Dermis blood vessel endothelial cell (primary cell): ENCODE results near the gene TRAPPC12. TPM values are rescaled to one million over a fixed set of nuclear protein-coding genes. Genes with fewer than 3 reads are reported as not detected.

ENCODE experiments used
- DNase-seq: peaks from one replicate; pipeline ENCODE4 v3.0.0; 2010
- total RNA-seq: library from RNA; depleted of rRNA; stranded (reverse); fragments of >200 nt; gene quantifications from 2 replicates; pipeline ENCODE4 v1.2.3, GENCODE V29; 2014

TRAPPC12 gene
- total RNA-seq, 1 donor from 2014 or later = 63.0 TPM

DNA sequence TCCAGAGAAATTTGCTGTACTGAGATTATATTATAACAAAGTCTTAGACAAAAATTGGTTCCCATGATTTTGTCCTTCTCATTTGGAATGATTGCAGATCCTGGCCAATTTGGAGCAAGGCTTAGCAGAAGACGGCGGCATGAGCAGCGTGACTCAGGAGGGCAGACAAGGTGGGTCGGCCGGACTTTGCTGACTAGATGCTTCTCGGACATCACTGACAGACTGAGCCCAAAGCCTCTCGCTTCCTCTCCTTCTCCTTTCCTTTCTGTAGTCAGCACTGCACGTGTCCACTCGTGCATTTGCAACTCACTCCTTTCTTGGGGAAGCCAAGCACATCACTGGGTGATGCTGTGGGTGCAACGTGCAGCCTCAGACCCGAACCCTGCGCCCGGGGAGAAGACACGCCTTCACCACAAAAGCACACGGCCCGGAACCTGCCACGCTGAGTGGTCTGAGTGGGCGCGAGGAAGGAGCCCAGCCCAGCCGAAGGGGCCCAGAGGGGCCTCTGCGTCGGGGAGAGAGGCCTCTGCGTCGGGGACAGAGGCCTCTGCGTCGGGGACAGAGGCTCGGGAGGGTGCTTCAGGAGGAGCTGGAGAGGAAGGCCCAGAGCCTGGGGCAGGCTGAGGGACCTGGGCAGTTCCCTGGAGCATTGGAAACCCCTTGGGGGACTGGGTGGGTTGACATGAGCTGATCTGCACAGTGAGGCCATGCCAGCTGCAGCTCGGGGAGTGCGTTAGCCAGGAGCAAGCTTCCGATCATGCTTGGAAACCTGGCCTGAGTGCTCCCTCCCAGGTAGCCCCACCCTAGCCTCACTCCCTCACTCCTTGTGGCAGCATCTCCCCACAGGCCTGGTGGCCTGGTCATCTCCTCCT lies 78.3 kb downstream of the TRAPPC12 start:
- DNase-seq = no peak

DNA sequence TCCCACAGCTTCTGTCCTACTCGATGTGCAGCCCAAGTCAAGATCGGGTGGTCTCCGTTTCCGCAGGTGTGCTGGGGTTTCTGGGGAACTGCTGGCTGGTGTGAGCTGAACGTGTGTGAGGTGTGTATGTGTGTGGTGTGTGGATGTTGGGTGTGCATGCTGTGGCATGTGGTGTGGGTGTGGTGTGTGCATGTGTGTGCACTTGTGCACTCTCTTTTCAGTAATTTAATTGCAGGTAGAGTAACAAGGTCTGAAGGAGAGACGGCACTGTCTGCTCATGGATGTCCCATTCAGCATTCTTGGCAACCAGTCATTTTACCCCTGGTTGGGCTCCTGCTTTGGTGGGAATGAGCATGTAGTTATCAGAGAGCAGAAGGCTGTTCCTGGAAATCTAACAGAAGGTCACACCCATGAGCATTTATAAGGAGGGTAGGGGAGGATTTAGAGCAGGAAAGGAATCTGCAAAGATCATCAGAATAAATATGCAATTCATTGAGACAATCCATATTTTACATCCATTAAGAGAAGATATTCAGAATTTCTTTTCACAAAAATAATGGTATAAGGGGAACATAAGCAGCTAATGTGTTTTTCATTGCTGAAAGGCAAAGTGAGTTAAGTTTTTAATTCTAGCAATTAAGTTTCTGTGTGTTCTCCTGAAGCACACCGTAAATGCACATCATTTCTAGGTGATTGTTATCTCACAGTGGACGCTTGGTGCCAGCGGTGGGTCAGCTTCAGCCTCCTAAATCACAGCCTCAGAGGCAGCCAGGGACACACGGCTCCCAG lies 79.1 kb downstream of the TRAPPC12 start:
- DNase-seq = no peak

DNA sequence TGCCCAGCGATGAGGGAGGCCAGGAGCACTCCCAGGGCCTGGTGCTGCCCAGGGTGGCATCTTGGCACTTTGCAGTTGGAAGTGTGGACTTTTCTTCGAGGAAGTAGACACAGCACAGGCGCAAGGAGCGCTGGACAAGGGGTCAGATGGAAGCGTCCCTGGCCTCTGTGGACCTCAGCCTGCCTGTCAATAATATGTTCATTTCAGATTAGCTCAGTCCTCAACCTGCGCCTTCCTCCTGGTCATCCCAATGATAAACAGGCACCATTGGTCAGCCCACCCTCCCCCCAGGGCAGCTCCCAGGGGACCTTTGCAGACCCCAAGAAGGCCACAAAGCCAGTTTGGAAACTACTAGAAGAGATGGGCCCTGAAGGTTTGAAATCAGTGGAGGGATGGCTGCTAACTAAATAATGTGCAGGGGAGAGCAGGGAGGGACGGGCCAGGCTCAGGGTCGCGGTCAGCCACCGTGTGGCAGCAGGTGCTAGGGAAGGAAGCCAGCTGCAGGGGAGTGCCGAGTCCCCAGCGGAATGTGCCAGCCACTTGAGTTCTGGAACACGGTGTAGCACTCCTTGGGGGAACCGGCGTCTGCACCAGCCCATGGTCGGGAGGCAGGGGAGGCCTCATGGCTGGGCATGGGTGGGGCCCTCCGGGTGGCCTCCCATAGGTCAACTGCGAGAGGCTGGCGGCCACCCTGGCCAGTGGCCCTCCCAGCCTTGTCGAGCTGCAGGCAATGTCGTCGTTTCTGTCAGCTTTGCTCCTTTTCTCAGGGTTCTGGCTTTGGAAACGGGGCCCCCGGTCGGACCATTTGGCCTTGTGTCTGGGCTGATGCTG lies 79.9 kb downstream of the TRAPPC12 start:
- no peak for DNase-seq

DNA sequence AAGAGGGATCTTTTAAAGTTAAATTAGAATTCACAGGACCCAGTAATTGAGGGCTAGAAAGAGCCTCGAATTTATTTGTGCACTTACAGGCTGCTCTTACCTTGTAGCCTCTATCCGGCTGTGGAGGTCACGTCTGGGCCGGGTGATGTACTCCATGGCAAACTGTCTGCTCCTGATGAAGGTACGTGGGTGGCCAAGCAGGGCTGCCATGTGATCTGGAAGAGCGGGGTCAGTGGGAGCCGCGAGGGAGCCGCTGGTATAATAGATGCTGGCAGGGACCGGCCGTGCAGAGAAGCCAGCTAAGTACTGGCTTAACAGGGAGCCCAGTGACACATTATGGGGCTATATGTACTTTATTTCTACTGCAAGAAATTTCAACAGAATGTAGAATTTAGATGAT lies 80.7 kb downstream of the TRAPPC12 start:
- no peak for DNase-seq

DNA sequence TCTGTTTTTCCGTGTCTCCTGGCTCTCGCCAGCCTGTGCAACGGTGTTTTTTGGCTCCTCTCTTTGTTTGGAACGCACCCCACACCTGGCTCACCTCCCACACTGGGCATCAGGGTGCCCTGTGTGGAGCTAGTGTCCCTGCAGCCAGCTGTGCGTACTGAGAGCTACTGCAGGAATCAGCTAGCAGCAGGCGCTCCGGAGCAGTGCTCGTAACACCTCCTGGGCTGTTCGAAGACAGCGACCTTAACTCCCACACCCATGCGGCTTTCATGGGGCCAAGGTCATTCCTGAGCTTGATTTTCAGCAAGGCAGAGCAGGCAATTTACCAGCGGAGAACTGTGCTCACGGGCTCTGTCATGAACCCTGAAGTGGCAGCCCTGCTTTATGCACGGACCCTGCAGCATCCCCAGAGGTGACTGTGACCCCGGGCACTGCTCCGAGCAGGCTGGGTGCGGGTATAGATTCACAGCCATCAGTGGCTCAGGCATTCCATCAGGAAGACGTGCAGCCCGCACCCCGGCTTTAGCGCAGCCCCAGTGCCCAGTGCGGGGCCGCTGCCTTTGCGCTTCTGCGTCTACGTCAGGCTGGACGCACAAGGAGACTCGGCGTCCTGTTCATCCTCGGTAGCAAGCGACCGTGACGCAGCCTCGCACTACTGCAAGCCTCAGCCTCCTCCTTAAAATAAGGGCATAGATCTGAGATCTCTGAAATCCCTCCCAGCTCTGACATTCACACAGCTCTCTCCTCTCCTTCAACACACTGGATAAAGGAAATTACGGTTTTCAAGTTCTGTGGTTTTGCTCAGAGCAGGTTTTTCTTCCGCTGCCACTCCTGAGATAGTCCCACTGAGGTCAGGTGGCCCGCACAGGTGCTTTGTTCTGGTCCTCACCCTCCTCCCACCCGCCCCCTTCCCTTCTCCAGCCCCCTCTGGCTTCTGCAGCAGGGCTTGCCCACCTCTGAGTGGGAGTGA lies 81.6 kb downstream of the TRAPPC12 start:
- DNase-seq = no peak

DNA sequence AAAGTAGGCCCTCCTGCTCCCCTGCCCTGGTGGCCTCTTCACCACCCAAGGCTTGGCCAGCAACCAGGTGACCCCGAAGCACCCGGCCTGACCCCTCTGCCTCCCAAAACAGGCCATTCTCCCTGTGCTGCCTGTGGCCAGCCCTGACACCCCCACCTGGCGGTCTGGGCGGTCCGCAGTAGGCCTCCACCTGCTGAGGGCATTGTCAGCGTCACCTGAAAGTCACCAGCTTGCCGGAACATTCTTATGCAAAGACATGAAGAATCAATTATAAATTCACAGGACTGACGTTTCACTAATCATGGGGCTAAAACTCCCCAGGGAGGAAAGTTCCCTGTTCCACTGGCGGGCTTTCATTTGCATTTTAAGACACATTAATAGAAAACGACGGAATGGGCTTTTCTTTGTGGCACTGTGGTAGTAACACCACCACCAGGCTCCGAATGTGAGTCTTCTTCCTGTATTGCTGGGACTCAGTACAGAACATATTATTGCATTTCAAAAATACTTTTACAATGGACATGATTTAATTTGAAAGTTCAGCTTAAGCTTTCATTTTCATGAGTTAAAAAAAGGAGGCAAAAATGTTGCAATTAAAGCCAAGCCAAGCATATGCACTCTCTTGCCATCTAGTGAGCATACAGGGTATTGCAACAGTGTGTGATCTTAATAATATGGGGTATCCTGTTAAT lies 82.5 kb downstream of the TRAPPC12 start:
- peak; percentile 81 for DNase-seq

DNA sequence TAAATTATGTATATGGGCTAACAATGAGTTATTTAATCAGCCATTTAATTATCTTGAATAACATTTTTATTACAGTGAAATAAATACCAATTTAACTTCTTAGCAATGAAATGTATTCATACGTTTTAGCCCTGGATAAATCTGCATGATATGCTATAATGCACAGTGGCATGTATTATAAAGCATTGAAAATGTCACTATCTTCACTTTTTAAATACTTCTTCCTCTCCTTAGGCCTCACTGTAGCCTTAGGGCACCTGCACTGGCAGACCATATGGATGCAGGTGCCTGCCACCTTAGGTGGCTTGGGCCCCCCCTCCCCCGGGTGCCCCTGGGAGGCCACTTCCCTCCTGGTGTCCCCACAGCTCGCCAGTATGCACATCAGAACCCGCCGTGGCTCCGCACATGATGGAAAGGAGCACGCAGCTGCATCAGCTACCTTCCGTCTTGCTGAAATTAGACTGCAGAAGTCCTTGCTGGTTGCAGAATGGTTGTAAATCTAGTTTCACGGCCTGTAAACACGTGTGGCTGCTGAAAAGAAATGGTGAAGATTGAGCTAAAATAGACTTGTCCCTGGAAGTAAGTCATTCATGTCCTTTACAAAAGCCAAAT lies 83.1 kb downstream of the TRAPPC12 start:
- no peak for DNase-seq

DNA sequence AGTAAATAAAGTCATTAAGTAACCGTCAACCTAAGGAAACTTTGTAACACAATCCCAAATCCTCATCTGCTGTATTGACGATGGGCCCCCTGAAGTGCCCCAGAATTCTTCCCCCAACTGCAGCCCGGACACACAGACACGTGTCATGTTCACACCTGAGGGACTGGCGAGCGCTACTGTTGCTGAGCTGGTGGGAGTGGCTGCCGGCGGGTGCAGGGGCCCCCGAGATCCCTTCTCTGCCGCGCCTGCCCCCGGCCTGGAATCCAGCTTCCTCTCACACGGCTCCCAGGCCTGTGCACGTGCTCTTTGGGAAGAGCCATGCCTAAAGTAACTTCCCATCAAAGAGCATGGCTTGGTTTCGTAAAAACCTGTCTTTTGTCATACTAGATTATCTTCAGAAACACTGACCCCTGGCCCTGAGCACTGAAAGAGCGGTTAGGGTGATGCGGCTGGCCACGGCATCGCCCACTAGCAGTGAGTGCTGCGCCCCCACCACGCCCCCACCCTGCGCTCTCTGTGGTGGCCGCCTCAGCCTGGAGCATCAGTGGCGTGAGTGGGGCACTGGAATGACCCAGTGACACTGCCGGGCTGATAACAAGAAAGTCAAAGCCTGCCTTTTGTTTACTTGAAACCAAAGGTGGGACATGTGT lies 83.8 kb downstream of the TRAPPC12 start:
- DNase-seq = no peak

DNA sequence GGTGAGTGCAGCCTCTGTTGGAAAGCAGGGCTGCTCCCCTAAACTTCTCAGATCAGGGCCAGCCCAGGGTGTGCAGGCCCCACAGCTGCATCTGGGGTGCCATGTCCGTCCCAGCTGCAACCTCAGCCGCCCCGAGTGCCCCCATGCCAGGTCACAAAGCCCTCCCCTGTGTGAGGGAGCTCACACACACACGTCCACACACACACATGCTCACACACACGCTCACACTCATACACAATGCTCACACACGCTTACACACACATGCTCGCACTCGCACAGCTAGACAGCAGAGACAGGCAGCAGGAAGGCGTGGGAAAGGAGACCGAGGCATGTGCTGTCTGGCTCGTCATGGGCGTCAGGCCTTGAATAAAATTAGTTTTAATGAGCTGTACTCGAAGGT lies 84.5 kb downstream of the TRAPPC12 start:
- DNase-seq = no peak

DNA sequence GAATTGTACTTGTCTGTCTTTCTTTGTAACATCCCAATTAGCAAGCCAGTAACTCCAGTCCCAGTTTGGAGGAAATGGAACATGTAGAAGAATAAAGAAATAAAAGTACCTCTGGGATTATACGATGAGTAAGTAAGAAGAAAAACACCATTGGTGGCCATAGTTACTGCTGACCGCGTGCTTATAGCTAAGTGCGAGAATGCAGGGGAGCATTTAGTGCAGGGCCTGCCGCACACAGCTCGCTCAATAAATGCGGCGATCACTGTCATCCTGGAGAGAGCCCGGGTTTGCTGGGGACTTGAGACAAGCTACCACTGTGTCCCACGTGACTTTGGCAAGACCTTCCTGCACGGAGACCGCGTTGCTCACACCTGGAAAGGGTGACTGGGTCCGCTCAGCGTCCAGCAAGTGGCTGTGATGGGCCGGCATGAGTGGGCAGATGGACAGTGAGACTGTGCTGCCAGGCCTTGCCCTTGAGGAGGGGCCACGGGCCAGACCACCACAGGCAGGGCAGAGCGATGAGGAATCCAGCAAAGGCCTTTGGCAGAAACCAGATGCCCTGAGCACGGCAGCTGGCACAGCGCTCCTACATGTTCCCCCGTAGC lies 85.0 kb downstream of the TRAPPC12 start:
- DNase-seq = no peak

DNA sequence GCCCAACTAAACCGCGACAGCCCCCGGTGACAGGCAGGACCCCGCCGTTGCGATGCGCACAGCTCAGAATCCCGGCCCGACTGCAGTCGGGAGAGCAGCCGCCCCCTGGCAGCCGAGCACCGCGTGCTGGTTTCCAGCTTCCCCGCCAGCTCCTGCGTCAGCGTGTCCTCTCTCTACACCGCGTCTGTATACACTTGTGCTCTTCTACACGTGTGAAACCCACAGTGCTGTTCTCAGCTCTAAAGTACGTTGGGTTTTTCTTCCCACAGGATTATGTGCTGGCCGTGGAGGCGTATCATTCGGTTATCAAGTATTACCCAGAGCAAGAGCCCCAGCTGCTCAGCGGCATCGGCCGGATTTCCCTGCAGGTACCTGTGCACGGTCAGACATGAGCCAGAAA lies 85.8 kb downstream of the TRAPPC12 start:
- no peak for DNase-seq

DNA sequence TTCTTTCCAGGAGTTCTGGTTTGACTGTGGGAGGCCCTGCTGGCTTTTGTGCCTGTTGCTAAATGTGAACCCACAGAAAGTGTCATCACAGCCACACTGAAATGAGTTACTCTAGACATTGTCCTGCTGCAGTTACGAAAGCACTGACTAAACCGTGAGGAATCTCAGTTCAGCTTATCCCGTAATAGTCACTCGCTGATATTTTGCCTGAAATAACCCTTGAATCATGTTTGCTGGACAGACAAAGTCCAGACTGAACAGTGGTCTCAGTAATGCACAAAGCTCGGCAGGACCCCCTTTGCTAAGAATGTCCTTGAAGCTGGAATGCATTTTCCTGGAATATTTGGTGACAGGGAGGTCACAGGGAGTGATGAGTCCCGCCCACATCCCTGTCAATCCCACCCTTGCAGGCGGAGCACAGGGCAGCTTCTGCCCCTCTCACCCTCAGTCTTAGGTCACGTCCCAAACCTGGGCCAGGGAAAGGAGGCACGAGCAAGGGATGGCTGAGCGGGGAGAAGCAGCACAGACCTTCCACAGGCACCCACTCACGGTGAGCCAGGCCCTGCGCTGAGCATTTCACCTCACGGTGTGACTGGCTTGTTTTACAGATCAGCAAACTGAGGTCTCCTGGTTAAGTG lies 86.5 kb downstream of the TRAPPC12 start:
- no peak for DNase-seq

DNA sequence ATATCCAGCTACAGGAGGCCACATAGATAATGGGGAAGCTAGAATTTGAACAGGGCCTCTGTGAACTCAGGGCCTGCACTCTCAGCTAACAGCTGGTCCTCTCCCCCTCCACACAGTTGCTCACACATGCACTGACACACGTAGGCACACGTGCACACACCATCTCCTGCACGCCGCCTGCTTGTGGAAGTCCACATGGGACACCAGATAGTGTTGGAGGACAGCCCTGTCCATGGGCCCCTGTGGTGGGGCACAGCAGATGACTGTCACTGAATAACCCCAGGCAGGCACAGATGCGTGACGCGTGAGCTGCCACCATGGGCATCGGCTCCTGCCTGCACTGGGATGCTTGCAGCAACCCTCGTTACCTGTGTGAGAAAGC lies 87.0 kb downstream of the TRAPPC12 start:
- DNase-seq = no peak

DNA sequence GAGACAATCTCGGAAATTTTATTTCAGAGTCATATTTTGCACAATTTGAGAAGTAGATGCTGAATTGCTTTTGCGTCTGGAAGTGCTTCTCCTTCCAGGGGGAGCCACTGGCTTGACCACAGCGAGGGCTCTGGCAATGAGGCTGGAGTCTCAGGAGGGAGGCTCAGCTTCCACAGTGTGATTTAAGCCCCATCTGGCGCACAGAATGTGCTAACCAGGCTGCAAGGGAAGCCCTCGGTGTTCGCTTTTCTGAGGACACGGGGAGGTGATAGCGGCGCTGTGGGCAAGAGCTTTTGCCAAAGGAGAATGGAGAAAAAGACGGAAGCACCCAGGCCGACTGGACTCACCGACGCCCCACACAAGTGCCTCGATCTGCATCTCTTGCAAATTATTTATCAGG lies 87.5 kb downstream of the TRAPPC12 start:
- no peak for DNase-seq

DNA sequence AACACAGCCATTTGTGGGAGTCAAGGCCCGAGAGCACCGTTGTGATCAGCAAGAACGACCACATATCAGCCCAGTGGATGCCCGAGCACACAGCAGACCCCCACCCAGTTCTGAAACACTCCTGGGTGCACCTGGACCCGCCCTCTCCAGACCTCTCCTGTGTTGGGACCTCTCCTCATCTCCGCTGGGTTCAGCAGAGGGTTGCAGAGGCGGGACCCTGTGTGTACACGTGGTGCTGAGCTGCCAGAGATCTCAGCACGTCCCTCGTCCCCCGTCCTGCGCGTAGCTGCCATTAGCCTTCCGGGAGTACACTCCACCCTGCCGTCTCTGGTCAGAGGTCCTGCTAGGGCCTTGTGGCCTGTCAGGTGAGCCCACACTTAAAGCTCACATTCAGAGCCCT lies 88.2 kb downstream of the TRAPPC12 start:
- DNase-seq = no peak

DNA sequence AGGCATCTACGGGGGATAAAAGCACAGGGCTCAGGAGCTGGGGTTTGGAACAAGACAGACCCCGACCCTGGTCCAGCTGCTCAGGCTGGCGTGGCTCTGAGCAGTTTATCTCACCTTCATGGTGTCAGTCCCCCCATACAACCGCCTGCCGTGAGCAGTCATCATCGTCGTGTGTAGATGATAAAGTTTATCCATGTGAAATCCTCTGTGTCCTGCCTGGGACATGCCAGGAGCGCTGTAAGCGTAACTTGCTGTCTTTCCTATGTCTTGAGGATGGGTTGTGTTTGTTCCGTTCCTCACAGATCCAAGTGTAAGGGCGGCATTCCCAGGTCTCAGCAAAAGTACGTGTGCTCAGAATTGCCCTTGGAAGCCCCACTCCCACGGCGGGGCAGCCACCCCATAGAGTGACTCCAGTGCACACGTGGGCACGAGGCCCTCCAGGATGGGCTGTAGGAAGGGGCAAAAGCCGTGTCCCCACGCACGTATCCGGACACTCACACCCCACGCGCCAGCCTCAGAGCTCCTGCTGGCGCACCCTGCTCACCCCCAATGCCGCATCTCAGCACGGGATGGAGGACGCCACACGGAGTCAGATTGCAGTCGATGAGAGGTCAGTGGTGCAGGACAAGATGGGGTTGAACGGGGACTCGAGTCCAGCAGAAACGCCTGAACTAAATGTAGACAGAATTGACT lies 88.9 kb downstream of the TRAPPC12 start:
- DNase-seq = no peak

DNA sequence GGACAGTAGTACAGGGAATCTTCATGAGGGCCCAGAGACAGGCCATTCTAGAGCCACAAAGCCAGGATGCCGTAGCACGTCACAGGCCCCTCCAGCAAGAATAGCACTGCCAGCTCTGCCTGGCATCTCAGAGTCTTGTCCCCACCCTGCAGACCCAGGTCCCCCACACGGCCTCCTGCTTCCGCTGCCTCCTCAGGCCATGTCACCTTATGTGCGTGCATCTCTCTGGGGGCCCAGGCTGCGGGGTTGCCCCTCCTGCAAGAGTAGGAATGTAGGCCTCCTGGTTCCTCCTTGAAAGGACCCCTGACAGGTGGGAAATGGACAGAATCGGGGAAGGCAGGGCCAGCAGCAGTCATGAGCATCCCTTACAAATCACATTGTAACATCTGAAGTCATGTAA lies 90.0 kb downstream of the TRAPPC12 start:
- DNase-seq = no peak

DNA sequence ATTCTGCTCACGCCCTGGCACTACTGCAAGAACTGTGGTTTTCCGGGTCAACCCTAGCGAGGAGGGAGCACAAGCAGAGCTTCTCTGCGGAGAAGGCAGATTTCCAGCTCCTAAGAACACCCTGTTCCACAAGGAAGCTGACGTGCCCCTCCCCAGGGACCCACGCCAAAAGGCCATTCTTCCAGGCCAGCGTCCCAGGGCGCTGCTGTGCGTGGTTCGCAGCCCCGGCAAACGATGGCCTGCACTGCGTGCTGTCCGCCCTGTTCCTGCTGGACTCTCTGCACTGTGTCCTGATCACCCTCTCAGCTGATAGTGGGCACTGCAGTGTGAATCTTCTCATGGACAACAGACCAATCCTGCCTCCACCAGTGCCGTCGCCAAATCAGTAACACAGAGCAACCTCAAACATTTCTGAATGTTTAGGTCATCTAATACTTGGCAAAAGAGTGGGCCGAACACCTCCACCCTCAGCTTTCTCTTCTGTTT lies 90.7 kb downstream of the TRAPPC12 start:
- DNase-seq = no peak
